Brain microvascular endothelial cell (primary cell): ENCODE data around the gene GPR62.

Source experiments
- DNase-seq: peaks from one replicate; pipeline ENCODE4 v3.0.0-alpha.2; 2020
- H3K27ac ChIP-seq: fragments of 250-450 bp; sonication (Bioruptor Pico); 2 replicates; pipeline ENCODE4 v1.5.1; 2020; ENCODE audit warnings: mild to moderate bottlenecking, moderate library complexity
- H3K27me3 ChIP-seq: fragments of 250-450 bp; sonication (Bioruptor Pico); replicated peaks from 2 replicates; pipeline ENCODE4 v1.5.1; 2020; ENCODE audit warnings: mild to moderate bottlenecking
- H3K36me3 ChIP-seq: fragments of 250-450 bp; sonication (Bioruptor Pico); replicated peaks from 2 replicates; pipeline ENCODE4 v1.5.1; 2020; ENCODE audit warnings: mild to moderate bottlenecking
- H3K4me3 ChIP-seq: 2 replicates; pipeline ENCODE4 v1.5.1; 2011; ENCODE audit warnings: low read depth, mild to moderate bottlenecking, control low read depth, low read length, moderate library complexity
- in situ Hi-C: cut with HindIII; loops from 2 replicates; pipeline ENCODE4 v1.10.0; 2017; ENCODE audit warnings: low sequenced_read_pairs, low pct_ligation_motif_present
- TF ChIP-seq, protein P1 (sequence below): IDR thresholded peaks from 2 replicates; pipeline ENCODE4 v1.5.1; 2011; ENCODE audit warnings: low read depth, mild to moderate bottlenecking, moderate library complexity, low read length, control low read depth, inconsistent platforms; ENCODE audit errors: missing control alignments

Gene GPR62, protein sequence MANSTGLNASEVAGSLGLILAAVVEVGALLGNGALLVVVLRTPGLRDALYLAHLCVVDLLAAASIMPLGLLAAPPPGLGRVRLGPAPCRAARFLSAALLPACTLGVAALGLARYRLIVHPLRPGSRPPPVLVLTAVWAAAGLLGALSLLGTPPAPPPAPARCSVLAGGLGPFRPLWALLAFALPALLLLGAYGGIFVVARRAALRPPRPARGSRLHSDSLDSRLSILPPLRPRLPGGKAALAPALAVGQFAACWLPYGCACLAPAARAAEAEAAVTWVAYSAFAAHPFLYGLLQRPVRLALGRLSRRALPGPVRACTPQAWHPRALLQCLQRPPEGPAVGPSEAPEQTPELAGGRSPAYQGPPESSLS

DNA sequence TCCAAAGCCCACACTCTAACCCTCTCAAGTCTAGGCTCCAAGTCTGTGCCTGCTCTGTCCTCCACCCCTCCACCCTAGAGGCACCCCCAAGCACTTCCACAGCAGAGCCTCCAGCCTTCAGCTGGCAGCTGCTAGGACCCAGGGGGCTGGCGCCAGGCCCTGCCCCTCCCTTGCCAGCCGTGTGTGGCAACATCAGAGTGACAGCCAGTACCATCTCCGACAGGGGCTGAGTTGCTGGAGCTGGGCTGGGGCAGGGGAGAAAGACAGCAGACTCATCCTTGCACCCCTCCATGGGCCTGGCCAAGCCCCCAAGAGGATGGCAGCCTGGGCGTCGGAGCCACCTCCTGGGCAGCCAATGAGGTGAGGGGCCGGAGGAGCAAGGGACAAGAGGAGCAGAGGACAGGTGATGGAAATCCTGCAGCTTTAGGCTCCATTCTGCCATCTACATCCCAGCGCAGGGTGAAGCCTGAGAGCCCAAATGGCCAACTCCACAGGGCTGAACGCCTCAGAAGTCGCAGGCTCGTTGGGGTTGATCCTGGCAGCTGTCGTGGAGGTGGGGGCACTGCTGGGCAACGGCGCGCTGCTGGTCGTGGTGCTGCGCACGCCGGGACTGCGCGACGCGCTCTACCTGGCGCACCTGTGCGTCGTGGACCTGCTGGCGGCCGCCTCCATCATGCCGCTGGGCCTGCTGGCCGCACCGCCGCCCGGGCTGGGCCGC, at the start of gene GPR62:
GPR62 (plus strand) TSS at position 207 of the 718 bp plus-strand sequence; CDS start at position 479, 272 bp downstream.
- Histone ChIP-seq H3K27me3 (no peaks in the 10 kb centered on the region), H3K4me3 (peak within 1 kb of the TSS; percentile 29), H3K36me3 (peaks cover 2% of the 10 kb centered on the region), H3K27ac (no peak within 1 kb of the TSS)
- in situ Hi-C loops = no loop called here
- DNase-seq = no peak
- TF ChIP-seq, protein P1, sequence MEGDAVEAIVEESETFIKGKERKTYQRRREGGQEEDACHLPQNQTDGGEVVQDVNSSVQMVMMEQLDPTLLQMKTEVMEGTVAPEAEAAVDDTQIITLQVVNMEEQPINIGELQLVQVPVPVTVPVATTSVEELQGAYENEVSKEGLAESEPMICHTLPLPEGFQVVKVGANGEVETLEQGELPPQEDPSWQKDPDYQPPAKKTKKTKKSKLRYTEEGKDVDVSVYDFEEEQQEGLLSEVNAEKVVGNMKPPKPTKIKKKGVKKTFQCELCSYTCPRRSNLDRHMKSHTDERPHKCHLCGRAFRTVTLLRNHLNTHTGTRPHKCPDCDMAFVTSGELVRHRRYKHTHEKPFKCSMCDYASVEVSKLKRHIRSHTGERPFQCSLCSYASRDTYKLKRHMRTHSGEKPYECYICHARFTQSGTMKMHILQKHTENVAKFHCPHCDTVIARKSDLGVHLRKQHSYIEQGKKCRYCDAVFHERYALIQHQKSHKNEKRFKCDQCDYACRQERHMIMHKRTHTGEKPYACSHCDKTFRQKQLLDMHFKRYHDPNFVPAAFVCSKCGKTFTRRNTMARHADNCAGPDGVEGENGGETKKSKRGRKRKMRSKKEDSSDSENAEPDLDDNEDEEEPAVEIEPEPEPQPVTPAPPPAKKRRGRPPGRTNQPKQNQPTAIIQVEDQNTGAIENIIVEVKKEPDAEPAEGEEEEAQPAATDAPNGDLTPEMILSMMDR = no peak

DNA sequence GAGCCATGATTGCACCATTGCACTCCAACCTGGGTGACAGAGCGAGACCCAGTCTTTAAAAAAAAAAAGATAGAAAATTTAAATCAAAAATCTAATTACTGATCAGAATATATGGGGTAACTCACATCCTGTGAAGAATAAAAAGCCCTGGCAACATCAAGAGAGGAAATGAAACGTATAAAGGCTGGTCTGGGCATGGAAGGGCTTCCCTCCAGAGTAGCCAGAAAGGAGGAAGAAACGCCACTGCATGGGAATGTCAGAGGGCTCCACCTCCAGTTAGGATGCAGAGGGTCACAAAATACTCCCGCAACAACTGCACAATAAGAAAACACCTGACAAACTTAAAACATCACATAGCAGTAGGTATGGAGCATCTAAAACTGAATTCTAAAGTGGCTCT, 47.2 kb upstream of the GPR62 start:
- in situ Hi-C loops = no loop called here
- TF ChIP-seq, protein P1 = no peak
- H3K27ac ChIP-seq = no peak overlapping the region

DNA sequence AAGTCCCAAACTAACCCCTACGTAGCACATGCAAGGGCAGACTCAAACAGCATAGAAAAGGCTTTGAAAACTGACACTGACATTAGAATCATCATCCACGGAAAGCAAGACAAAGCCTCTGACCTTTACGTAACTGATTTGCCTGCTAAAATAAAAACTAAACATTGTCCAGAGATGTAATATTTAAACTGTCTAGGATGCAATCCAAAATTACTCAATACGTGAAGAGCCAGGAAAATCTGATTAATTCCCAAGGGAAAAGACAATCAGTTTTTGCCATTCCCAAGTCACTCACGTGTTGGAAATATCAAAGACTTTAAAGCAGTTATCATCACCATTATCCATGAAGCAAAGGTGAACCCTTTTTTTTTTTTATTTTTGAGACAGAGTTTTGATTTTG, 38.8 kb upstream of the GPR62 start:
- no peak for DNase-seq
- Histone ChIP-seq H3K27ac (no peak overlapping the region), H3K36me3 (no peaks in the 10 kb centered on the region), H3K27me3 (no peaks in the 10 kb centered on the region), H3K4me3 (no peak overlapping the region)
- in situ Hi-C loops = no loop called here
- TF ChIP-seq, protein P1 = no peak

More for the DNA sequence above, 47.2 kb upstream of the GPR62 start:
- H3K36me3 ChIP-seq = no peaks in the 10 kb centered on the region
- no peaks in the 10 kb centered on the region for H3K27me3 ChIP-seq
- no peak for DNase-seq
- H3K4me3 ChIP-seq = no peak overlapping the region

DNA sequence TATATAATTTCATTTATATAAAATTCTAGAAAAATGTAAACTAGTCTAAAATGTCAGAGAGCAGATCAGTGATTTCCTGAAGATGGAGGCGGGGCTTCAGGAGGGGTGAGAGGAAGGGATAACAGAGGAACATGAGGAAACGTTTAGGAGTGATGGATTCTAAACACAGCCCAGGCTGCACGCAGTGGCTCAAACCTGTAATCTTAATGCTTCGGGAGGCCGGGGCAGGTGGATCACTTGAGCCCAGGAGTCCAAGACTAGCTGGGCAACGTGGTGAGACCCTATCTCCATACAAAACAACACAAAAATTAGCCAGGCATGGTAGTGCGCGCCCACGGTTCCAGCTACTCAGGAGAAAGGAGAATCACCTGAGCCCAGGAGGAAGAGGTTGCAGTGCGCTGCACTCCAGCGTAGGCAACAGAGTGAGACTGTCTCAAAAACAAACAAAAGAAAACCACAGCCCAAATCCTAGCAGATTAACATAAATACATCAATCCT, 34.1 kb upstream of the GPR62 start:
- Histone ChIP-seq H3K36me3 (no peaks in the 10 kb centered on the region), H3K4me3 (no peak overlapping the region), H3K27ac (no peak overlapping the region), H3K27me3 (no peaks in the 10 kb centered on the region)
- no peak for DNase-seq
- in situ Hi-C loops = no loop called here
- TF ChIP-seq, protein P1 = no peak

DNA sequence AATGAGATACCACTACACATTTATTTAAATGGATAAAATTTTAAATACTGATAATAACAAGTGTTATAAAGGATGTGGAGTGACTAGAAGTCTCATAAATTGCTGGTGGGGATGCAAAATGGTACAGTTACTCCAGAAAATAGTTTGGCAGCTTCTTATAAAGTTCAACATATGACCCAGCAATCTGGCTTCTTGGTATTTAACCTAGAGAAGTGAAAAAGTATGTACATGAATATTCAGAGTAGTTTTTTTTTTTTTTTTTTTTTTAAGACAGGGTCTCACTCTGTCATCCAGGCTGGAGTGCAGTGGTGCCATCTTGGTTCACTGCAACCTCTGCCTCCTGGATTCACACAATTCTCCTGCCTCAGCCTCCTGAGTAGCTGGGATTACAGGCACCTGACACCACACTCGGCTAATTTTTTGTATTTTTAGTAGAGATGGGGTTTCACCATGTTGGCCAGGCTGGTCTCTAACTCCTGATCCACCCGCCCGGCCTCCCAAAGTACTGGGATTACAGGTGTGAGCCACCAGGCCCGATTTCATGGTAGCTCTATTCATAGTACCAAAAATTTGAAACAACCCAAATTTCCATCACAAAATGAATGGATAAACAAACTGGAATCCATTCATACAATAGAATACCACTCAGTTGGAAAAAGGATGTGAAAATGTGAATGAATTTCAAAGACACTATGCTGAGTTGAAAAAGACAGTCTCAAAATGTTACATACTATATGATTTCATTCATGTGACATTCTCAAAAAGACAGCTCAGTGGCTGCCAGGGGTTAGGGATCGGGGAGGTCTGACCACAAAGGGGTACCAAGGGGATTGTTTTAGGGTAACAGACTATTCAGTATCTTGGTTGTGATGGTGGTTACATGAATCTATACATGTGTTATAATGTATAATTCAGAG, 27.9 kb upstream of the GPR62 start:
- Histone ChIP-seq H3K4me3 (no peak overlapping the region), H3K36me3 (no peaks in the 10 kb centered on the region), H3K27me3 (no peaks in the 10 kb centered on the region), H3K27ac (no peak overlapping the region)
- DNase-seq = no peak
- TF ChIP-seq, protein P1 = no peak
- in situ Hi-C loops = no loop called here
